ENCODE measurements around the gene CNKSR3. TPM values are rescaled to one million over a fixed set of nuclear protein-coding genes. Genes with fewer than 3 reads are reported as not detected.

CNKSR3 gene
- total and polyA plus RNA-seq, 2 experiments from 2014 or later = 22.4 to 23.9 TPM

- H3K27ac ChIP-seq = no peak overlapping the region
- no peak for TF ChIP-seq CTCF (IDR thresholded peaks at IDR 0.05; ENCODE audit: poor library complexity)
- TF ChIP-seq EZH2 (IDR thresholded peaks at IDR 0.05; ENCODE audit: borderline replicate concordance) = no peak
- TF ChIP-seq EZH2phosphoT487 (IDR thresholded peaks at IDR 0.05; ENCODE audit: low read depth, severe bottlenecking, unreplicated experiment) = no peak
- no peaks in the 10 kb centered on the region for H3K9me3 ChIP-seq (ENCODE audit: low read depth)
- H3K9me2 ChIP-seq (replicated peaks; ENCODE audit: insufficient read depth) = no peaks in the 10 kb centered on the region
- 93% methylated on average over 3 of the region's 3 CpGs for WGBS (ENCODE audit: low lambda C conversion rate, missing lambda C conversion rate)
- no peaks in the 10 kb centered on the region for H3K27me3 ChIP-seq
- no peaks in the 10 kb centered on the region for H3K79me2 ChIP-seq
- no peak overlapping the region for H3K4me2 ChIP-seq
- H4K20me1 ChIP-seq (ENCODE audit: insufficient read depth, poor library complexity, severe bottlenecking) = no peaks in the 10 kb centered on the region
- H3K4me3 ChIP-seq = no peak overlapping the region
- no peaks in the 10 kb centered on the region for H3K36me3 ChIP-seq (replicated peaks; ENCODE audit: insufficient read depth, low read depth)
- H2AFZ ChIP-seq = no peak overlapping the region
- DNase-seq (ENCODE audit: low spot score) = no peak
- H3K4me1 ChIP-seq (ENCODE audit: insufficient read depth) = no peaks in the 10 kb centered on the region
These were observed 160.2 kb downstream of the CNKSR3 start for GRCh38 chr6:154350293-154350692.

GRCh38 chr6:154347981-154348380 lies 162.5 kb downstream of the CNKSR3 start:
- Histone ChIP-seq H4K20me1 (ENCODE audit: insufficient read depth, poor library complexity, severe bottlenecking) (no peaks in the 10 kb centered on the region), H3K27ac (no peak overlapping the region)

DNA sequence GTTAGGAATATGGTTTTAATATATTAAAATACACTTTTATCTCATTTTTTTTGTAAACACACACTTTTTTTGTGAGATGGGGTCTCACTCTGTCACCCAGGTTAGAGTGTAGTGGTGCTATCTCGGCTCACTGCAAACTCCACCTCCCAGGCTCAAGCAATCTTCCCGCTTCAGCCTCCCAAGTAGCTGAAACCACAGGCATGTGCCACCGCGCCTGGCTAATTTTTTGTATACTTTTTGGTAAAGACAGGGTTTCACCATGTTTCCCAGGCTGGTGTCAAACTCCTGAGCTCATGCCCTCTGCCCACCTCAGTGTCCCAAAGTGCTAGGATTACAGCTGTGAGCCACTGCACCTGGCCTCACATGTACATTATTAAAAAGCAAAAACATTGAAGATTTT lies 164.7 kb downstream of the CNKSR3 start:
- Histone ChIP-seq H3K9me2 (replicated peaks; ENCODE audit: insufficient read depth) (no peaks in the 10 kb centered on the region), H3K27me3 (no peaks in the 10 kb centered on the region), H3K4me1 (ENCODE audit: insufficient read depth) (no peaks in the 10 kb centered on the region), H3K9me3 (ENCODE audit: low read depth) (no peaks in the 10 kb centered on the region), H3K79me2 (no peaks in the 10 kb centered on the region), H4K20me1 (ENCODE audit: insufficient read depth, poor library complexity, severe bottlenecking) (no peaks in the 10 kb centered on the region), H3K4me2 (no peak overlapping the region), H3K27ac (no peak overlapping the region), H2AFZ (no peak overlapping the region), H3K36me3 (replicated peaks; ENCODE audit: insufficient read depth, low read depth) (no peaks in the 10 kb centered on the region), H3K4me3 (no peak overlapping the region)
- no peak for DNase-seq (ENCODE audit: low spot score)
- 80% methylated on average over 4 of the region's 4 CpGs for WGBS (ENCODE audit: low lambda C conversion rate, missing lambda C conversion rate)
- TF ChIP-seq EZH2phosphoT487 (IDR thresholded peaks at IDR 0.05; ENCODE audit: low read depth, severe bottlenecking, unreplicated experiment) = no peak

More at GRCh38 chr6:154347981-154348380, 162.5 kb downstream of the CNKSR3 start:
- Histone ChIP-seq H2AFZ (no peak overlapping the region), H3K36me3 (replicated peaks; ENCODE audit: insufficient read depth, low read depth) (no peaks in the 10 kb centered on the region), H3K9me2 (replicated peaks; ENCODE audit: insufficient read depth) (no peaks in the 10 kb centered on the region), H3K4me3 (no peak overlapping the region), H3K27me3 (no peaks in the 10 kb centered on the region), H3K4me1 (ENCODE audit: insufficient read depth) (no peaks in the 10 kb centered on the region), H3K4me2 (no peak overlapping the region), H3K9me3 (ENCODE audit: low read depth) (no peaks in the 10 kb centered on the region), H3K79me2 (no peaks in the 10 kb centered on the region)
- 71% methylated on average over 6 of the region's 6 CpGs for WGBS (ENCODE audit: low lambda C conversion rate, missing lambda C conversion rate)
- DNase-seq (ENCODE audit: low spot score) = no peak
- TF ChIP-seq EZH2phosphoT487 (IDR thresholded peaks at IDR 0.05; ENCODE audit: low read depth, severe bottlenecking, unreplicated experiment) = no peak
- TF ChIP-seq CTCF (IDR thresholded peaks at IDR 0.05; ENCODE audit: poor library complexity) = no peak
- TF ChIP-seq EZH2 (IDR thresholded peaks at IDR 0.05; ENCODE audit: borderline replicate concordance) = no peak

DNA sequence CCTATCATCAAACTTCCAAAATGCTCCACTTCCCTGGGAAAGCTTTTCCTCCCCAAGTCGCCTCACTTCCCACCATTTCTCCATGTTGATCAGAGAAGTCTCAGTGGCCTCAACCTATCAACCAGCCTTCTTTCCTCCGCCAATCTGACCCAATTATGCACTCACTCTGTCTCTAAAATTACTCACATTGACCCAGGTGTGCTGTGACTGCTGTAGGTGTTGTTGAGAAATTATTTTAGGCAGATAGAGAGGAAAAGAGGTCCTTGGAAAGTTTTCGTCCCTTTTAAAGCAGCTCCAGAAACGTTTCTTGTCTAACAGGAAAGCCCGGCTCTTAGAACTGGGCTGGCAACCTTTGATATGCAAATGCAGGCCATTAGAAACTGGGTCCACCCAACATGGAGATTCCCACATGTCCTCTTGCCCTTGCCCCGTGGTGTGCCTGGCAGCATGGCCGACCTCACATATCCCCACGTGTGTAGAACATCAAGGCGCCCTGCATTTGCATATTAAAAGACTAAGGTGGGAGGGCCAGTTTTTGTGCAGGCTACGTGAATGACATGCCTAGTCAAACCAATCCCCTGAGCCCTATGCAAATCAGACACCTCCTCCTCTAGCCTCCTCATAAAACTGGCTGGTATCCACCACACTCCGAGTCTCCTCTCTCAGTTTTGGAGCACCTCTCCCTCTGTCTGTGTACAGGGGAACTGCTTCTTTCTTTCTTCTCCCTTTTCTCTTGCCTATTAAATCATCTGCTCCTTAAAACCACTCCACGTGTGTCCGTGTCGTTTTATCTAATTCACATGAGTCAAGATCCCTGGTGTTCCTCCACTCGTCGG lies 166.8 kb downstream of the CNKSR3 start:
- H2AFZ ChIP-seq = no peak overlapping the region
- H3K9me2 ChIP-seq (replicated peaks; ENCODE audit: insufficient read depth) = no peaks in the 10 kb centered on the region
- H3K27ac ChIP-seq = no peak overlapping the region
- H3K4me1 ChIP-seq (ENCODE audit: insufficient read depth) = no peaks in the 10 kb centered on the region
- H3K79me2 ChIP-seq = no peaks in the 10 kb centered on the region
- DNase-seq (ENCODE audit: low spot score) = peak; percentile 46
- no peaks in the 10 kb centered on the region for H3K36me3 ChIP-seq (replicated peaks; ENCODE audit: insufficient read depth, low read depth)
- no peak overlapping the region for H3K4me3 ChIP-seq
- WGBS (ENCODE audit: low lambda C conversion rate, missing lambda C conversion rate) = 55% methylated on average over 16 of the region's 16 CpGs
- peak; percentile 33 for TF ChIP-seq CTCF (IDR thresholded peaks at IDR 0.05; ENCODE audit: poor library complexity)
- TF ChIP-seq EZH2 (IDR thresholded peaks at IDR 0.05; ENCODE audit: borderline replicate concordance) = no peak
- TF ChIP-seq EZH2phosphoT487 (IDR thresholded peaks at IDR 0.05; ENCODE audit: low read depth, severe bottlenecking, unreplicated experiment) = no peak
- no peaks in the 10 kb centered on the region for H3K27me3 ChIP-seq
- H3K4me2 ChIP-seq = peak overlapping the region; percentile 25
- H3K9me3 ChIP-seq (ENCODE audit: low read depth) = no peaks in the 10 kb centered on the region
- H4K20me1 ChIP-seq (ENCODE audit: insufficient read depth, poor library complexity, severe bottlenecking) = no peaks in the 10 kb centered on the region

Data from hepatocyte (in vitro differentiated cells).